ENCODE data around the gene MSGN1. TPM values are rescaled to one million over a fixed set of nuclear protein-coding genes. Genes with fewer than 3 reads are reported as not detected.
"Not testable (repeated sequence)": the region's sequence is repeated elsewhere in the genome, so short reads cannot be mapped to it uniquely, and the experiment has no call there.

The MSGN1 gene
- total RNA-seq, 1 donor from 2014 or later: not detected

DNA sequence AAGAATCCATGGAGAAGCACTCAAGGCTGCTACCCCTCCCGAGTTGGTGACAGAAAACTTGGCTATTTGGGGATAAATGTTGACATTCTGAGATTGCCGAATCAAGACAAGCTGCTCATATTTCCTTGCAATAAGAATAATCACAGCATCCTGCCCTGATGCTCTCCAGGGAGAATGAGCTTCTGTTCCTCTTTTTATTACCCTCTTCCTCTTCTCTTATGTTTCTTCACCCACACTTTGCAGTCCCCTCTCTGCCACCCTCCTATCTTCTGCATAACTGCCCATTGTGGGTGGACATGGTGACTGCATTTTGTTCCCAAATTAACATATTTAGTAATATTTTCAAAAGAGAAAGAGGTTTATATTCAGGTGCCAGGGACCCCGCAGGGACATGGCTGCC is 11.9 kb upstream of the MSGN1 start:
- no peak for ATAC-seq
- DNase-seq (ENCODE audit: low spot score): no peak

DNA sequence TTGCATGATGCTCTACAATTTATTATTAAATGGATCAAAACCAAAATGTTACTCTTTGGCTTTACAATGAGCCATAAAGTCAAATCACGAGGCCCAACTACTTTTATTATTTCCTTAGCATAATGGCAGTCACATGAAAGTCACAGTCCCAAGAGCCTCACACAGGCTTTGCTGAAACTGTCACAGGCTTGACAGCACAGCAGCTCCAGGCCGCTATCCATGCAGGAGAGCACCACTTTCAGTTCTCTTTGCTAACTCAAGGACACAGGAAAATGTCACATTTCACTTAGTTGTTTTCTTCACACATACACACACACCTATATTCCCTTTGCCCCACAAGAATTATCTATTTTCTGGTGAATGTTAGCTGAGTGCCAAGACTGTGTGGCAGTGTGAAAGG is 11.1 kb upstream of the MSGN1 start:
- ATAC-seq (no peak), DNase-seq (ENCODE audit: low spot score) (no peak)

- DNase-seq (ENCODE audit: low spot score) (no peak), ATAC-seq (no peak)
Observed at GRCh38 chr2:17805717-17806363, 10.4 kb upstream of the MSGN1 start.

GRCh38 chr2:17813010-17813741 is 3.1 kb upstream of the MSGN1 start:
- ATAC-seq: no peak

DNA sequence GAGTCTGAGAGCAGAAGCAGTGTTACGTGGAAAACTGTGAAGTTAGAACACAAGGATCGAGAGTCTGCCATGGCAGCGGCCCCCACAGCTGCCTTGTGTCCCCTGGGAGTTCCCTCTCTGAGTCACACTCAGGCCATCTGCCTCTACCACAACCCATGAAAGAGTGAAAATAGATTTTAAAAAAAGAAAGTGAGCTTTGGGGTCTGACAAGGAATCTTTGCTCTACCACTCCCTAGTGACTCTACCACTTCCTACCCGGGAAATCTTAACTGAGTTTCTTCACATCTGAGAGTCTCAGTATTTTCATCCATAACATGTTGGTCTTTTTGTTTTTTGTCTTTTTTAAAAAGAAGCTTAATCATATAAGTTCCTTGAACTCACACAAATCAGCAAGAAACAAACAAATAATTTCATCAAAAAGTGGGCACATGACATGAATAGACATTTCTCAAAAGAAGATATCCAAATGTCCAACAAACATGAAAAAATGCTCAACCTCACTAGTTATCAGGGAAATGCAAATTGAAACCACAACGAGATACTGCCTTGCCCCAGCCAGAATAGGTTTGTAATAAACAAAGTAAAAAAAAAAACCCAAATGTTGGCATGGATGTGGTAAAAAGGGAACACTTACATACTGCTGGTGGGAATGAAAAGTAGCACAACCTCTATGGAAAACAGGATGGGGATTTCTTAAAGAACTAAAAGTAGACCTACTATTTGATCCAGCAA is 2.4 kb upstream of the MSGN1 start:
- ATAC-seq (no peak), DNase-seq (ENCODE audit: low spot score) (no peak)

More at GRCh38 chr2:17813010-17813741, 3.1 kb upstream of the MSGN1 start:
- no peak for DNase-seq (ENCODE audit: low spot score)

GRCh38 chr2:17814601-17815000 is 1.7 kb upstream of the MSGN1 start:
- ATAC-seq: no peak
- no peak for DNase-seq (ENCODE audit: low spot score)

DNA sequence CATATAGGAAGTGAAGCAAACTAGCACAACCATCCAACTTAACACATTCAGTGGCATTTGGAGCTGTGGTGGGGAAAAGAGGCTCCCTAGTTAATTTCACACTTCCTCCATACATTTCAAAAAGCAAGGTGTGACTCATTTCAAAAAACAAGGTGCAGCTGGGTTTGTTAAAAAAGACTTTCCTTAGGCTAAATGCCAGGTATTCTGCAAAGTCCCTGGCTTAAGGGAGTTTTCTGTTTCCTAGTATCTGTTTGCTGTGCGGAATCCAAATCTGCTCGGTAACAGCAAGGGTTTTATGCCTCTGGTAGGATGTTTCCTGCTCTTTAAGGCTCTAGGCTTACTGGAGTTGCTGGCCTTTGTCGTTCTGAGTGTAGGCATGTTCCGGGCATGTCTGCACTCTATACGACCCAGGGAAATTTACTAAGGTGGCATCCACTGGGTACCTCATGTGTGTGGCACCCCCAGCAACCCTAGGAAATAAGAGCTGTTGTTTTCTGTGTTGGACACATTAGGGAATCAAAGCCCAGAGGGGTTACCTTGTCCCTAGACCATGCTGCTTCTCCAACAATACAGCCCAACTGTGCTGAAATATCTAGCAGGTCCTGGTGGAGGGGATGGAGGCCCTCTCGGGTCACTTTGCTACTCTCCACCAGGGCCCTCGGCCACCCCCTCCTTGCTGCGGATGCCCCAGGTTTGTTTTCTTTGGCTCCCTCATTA is 634 bp upstream of the MSGN1 start:
- DNase-seq (ENCODE audit: low spot score) (no peak), ATAC-seq (no peak)

DNA sequence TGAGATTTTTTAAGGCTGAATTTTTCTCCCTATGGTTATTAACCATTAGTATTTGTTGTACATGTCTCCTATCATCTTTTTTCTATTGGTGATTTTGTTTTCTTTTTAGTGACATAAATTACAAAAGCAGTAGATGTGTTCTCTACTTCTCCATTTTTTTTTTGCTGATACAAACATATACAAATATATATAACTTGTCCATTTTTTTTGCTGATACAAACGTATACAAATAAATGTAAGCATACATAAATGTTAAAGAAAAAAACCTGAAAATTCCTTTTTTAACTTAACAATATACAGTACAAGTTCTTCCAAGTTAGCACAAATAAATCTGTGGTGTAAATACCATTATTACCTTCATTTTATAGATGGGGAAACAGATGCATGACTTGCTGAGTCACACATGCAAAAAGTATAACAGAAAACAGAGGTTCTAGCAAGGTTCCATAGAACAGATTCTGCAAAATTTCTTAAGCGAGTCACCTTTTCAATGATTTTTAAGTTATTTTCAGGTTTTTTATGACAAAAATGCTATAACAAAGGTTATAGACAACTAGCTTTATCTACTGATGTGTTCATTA is 2.1 kb downstream of the MSGN1 start:
- DNase-seq (ENCODE audit: low spot score): no peak
- no peak for ATAC-seq

DNA sequence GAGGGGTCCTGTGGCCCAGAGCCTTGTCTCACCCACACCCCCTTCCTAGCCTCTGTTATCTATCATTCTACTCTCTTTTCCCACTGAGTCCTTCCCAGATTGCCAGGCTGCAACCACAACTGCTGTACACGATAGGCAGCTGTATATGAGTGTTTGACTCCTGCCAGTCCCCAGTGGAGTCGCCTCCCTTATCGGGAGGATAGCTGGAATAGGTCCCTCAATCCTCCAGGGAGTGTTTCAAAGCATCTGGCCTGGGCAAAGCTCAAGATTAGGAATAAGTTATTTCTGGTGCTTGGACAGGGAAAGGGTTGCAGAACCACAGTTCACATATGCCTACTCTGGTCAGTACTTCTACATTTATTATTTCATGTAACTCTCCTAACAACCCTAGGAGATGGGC is 4.8 kb downstream of the MSGN1 start:
- DNase-seq (ENCODE audit: low spot score) (no peak), ATAC-seq (no peak)

- DNase-seq (ENCODE audit: low spot score) (no peak), ATAC-seq (no peak)
Observed at GRCh38 chr2:17821535-17822444, 5.5 kb downstream of the MSGN1 start.

DNA sequence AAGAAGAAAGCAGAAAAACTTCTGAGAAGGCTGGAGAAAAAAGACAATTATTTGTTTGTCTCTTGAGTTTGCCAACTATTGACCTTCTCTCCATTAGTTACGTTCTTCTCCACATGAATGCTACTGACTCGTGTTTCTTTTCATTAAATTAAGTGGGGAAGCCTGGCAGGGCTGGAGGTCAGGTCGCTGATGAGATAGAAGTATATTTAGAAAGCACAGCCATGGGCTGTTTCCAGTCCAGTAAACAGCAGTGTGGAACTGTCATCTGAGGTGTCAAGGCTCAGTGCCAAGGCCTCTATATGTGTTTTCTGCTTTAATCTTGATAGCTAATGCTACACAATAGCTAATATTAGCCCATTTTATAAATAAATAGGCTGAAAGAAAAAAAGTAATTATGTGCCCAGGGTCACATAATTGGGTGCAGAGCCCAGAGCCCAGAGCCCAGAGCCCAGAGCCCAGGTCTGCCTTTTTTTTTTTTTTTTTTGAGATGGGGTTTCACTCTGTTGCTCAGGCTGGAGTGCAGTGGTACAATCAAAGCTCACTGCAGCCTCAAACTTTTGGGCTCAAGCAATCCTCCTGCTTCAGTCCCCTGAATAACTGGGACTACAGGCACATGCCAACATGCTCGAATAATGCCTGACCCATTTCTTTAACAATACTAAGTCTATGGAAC is 6.3 kb downstream of the MSGN1 start:
- DNase-seq (ENCODE audit: low spot score): no peak
- no peak for ATAC-seq

DNA sequence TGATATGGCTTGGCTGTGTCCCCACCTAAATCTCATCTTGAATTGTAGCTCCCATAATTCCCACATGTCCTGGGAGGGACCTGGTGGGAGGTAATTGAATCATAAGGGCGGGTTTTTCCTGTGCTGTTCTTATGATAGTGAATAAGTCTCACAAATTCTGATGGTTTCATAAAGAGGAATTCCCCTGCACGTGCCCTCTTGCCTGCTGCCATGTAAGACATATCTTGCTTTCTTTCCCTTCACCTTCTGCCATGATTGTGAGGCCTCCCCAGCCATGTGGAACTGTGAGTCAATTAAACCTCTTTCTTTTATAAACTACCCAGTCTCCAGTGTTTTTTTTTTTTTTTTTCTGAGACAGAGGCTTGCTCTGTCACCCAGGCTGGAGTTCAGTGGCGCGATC is 7.4 kb downstream of the MSGN1 start:
- not testable (repeated sequence) for DNase-seq (ENCODE audit: low spot score); ATAC-seq

DNA sequence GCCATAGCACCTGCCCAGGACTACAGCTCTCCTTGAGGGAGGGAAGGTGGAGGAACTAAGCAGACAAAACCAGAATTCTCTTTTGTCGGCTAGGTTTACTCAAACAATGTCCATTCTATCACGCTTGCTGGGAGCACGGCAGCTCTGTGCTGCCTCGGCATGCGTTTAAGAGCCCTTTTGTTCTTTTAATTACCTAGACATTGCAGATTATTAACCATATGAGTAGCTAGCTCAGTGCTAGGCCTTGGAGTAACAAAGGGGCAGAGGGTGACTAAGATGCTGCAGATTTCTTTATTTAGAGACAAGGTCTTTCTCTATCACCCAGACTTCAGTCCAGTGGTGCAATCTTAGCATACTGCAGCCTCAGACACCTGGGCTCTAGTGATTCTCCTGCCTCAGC is 11.1 kb downstream of the MSGN1 start:
- ATAC-seq (no peak), DNase-seq (ENCODE audit: low spot score) (no peak)

DNA sequence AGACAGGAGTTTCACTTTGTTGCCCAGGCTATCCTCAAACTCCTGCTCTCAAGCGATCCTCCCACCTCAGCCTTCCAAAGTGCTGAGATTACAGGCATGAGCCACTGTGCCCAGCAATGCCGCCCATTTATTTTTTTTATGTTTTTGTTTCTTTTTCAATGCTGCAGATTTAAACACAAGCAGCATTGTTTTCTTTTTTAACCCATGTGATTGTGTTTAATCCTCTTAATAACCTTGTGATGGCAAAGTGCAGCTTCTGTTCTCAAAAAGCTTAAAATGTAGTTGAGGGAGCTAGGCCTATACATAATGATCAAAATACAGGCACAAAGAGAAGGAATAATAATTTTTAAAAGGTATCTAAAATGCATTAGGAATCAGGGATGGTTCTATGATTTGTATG is 11.5 kb downstream of the MSGN1 start:
- ATAC-seq: no peak
- DNase-seq (ENCODE audit: low spot score): no peak

- DNase-seq (ENCODE audit: low spot score) (peak; percentile 77), ATAC-seq (peak; percentile 99)
Observed at GRCh38 chr2:17830053-17831034, 14.1 kb downstream of the MSGN1 start.

DNA sequence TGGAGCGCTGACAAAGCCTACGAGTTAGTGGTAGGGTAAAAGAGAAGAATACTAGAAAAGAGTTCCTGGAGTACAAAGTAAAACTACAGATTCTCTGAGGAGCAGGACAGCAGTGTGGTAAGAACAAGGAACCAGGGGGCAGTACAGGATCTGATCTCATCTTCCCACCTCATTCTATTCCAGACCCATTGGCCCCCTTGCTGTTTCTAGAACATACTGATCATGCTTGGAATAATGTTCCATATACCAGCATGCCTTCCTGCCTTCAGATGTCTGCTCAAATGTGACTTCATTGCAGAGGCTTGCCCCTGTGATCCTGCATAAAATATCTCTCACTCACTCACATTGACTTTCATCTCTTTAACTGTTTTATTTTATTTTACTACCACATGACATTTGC is 19.3 kb downstream of the MSGN1 start:
- no peak for DNase-seq (ENCODE audit: low spot score)

DNA sequence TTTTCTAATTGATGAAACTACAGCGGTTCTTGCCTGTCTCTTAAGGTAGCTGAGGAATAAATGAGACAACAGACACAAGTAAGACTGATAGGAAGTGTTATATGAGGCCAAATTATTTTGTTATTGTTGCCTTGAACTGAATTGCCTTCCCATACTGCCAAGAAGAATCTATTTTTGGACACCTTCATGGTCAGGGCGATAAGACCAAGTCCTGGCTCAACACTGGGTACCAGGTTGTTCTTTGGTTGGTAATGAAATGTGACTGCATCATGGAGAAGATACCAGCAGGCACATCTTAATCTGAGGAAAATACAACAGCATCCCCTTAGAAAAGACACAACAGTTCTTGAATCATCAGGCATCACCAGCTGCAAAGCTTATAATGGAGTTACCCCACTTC is 23.7 kb downstream of the MSGN1 start:
- no peak for DNase-seq (ENCODE audit: low spot score)
- ATAC-seq: no peak

More for the DNA sequence above, 19.3 kb downstream of the MSGN1 start:
- ATAC-seq: no peak

DNA sequence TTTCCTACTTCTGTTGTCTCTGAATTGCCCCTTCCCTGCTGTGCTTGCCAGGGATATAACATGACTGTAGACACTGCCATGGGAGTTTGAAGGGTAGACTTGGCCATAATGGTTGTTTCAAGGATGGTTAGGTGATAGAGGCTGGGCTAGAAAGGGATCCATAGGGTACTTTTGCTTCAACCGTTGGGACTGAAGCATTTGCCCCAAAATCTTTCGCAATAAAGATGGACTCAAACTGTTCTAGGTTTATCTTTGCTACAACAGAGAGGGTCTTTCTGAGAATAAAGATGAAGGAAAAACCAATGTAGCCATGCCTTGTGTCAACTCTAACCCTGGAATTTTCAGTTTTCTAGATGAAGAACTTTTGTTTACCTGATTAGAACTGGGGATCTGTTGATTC is 27.2 kb downstream of the MSGN1 start:
- DNase-seq (ENCODE audit: low spot score) (no peak), ATAC-seq (no peak)

Data from left lobe of liver (tissue), 2 donors.